ENCODE measurements around the gene TRIM24. TPM values are rescaled to one million over a fixed set of nuclear protein-coding genes. Genes with fewer than 3 reads are reported as not detected.
"Not testable (repeated sequence)": the region's sequence is repeated elsewhere in the genome, so short reads cannot be mapped to it uniquely, and the experiment has no call there.

Gene TRIM24
- total RNA-seq, 1 experiment from 2014 or later: 19.6 TPM

- peak; percentile 75 for DNase-seq (ENCODE audit: low spot score)
These were observed 869 bp downstream of the TRIM24 start for GRCh38 chr7:138460649-138461607.

DNA sequence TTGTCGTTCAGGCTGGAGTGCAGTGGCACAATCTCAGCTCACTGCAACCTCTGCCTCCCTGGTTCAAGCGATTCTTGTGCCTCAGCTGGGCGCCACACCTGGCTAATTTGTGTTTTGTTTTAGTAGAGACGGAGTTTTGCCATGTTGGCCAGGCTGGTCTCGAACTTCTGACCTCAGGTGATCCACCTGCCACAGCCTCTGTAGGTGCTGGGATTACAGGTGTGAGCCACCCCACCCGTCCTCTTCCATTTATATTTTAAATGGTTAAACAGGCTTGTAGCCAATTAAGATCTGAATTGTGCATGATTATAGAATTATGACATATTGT is 3.2 kb downstream of the TRIM24 start:
- DNase-seq (ENCODE audit: low spot score): not testable (repeated sequence)

DNA sequence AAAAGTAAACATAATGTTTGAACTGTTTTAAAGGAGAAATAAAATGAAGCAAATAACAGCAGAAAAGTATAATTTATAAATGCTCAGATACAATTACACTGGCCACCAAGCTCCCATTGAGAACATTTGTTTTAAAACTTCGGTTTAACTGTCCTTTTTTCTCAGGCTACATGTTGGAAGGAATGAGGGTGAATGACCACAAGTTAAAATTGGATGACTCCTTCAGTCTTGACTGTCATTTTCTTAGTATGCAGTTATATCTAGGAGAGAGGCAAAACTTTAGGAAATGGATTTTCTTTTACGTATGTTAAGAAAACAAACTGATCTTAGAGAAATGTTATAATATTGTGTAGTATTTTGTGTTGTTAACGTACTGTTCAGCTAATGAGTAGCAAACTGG is 5.0 kb downstream of the TRIM24 start:
- DNase-seq (ENCODE audit: low spot score): no peak

DNA sequence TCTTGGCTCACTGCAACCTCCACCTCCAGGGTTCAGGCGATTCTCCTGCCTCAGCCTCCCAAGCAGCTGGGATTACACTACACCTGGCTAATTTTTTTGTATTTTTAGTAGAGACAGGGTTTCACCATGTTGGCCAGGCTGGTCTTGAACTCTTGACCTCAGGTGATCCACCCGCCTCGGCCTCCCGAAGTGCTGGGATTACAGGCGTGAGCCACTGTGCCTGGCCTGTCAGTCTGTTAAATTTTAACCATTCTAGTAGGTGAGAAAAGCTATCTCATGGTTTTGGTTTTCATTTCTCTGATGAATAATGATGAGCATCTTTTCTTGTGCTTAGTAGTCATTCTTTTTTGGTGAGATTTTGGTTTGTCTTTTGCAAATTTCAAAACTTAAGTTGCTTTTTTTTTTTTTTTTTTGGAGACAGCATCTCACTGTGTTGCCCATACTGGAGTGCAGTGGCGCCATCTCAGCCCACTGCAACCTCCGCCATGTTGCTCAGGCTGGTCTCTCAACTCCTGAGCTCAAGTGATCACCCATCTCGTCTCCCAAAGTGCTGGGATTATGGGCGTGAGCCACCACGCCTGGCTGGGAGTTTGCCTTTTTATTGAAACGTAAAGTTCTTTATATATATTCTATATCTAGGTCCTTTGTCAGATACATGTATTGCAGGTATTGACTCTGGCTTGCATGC is 6.2 kb downstream of the TRIM24 start:
- DNase-seq (ENCODE audit: low spot score): not testable (repeated sequence)

DNA sequence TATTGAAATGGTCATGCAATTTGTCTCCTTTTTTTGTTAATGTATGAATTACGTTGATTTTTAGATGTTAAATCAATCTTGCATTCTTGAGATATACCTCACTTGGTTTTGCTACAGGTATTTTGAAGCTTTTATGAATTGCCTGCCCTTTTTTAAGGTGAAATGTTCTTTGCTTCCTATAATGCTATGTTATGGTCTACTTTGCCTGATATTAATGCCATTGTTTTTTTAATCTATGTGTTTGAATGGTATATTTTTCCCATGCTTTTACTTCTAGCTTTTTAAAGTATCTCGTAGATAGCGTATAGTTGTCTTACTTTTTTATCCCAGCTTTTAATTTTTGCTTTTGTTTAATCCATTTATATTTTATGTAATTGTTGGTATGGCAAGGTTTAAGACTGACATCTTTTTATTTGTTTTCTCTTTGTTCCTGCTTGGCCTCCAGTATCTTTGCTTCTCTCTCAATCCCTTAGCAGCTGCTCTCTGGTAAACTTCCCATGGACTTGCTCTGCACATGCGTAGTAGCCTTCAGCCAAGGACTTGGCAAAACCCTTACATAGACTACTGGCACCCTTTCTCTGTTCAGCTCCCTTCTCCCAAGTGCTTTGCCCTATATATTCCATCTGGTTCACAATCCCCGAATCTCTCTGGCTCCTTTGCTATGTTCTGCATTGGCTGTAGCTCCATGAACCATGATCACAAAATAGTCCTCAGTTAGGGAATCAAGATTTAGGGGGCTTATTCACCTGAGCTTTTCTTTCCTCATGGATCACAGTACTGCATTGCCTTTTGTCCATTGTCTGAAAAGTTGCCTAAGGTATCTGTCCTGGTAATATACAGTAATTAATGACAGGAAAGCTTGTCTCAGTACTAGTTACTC is 8.4 kb downstream of the TRIM24 start:
- no peak for DNase-seq (ENCODE audit: low spot score)

DNA sequence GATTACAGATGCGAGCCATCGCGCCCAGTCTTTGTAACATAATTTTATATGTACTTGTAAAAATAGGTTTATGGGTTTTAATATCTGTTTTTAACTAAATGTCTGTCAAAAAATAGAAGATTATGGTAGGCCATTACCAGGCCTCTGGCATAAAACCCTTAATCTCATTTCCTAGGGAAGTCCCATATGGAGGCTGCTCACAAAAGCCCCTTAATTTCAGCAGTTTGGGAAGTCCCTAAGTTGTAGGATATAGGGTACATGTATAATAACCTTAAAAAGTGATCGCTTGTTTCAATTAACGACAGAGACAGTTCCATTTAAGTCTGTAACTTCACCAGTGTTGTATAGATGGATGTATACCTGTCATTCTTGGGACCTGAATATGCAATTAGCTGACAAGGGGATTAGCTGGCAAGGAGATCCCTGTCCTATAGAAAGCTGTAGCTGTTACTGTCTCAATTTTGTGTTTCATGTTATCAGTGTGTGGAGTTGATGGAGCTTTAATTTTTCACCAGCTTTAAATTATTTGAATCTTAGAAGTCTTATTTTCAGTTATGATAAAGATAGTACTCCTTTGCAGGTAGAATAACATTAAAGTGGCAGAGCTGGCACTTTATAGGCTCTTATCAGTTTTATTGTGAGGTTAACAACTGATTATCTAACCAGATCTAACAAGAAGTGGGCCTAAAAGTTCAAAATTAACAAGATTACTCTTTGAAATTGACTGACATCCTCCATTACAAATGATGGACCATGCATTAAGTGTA is 10.5 kb downstream of the TRIM24 start:
- no peak for DNase-seq (ENCODE audit: low spot score)

DNA sequence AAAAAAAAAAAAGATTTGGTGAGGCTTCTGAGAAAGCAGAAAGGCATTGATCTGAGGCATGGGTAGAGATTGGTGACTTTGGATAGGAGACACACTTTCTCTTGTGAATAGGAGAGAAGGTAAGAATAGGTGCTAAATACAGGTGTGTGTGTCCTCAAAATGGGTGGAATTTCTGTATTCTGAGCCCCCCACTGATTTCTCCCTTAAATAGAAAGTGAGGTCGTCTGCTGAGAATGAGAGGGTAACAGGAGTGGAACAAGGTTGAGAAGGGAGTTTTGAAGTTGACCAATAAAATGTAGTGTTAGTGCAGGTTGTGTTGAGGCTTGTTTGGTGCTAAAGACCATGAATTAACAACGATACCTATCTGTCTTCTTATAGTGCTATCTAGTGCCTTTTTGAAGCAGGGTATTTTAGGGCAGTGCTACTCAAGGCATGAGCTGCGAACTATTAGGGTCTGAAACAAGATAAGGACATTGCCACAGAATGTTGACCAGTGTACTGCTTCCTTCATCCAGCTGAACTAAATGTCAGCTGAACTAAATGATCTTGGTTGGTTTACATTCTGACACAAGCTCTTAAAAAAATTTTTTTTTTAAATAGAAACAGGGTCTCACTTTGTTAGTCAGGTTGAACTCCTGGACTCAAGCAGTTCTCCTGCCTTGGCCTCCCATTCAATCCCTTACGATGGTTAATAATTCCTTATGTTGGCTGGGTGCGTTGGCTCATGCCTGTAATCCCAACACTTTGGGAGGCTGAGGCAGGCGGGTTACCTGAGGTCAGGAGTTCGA is 12.4 kb downstream of the TRIM24 start:
- DNase-seq (ENCODE audit: low spot score): no peak

DNA sequence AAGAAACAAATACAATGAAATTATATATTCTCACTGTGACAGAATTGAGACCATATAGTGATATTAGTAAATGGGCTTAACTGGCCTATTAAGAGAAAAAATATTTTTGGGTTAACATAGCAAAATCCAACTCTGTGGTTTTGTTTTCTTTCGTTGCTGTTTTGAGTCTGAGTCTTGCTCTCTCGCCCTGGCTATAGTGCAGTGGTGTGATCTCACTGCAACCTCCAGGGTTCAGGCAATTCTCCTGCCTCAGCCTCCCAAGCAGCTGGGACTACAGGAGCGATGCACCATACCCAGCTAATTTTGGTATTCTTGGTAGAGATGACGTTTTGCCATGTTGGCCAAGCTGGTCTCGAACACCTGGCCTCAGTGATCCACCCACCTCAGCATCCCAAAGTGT is 15.3 kb downstream of the TRIM24 start:
- DNase-seq (ENCODE audit: low spot score): no peak

GRCh38 chr7:138477081-138477578 is 17.1 kb downstream of the TRIM24 start:
- DNase-seq (ENCODE audit: low spot score): no peak

GRCh38 chr7:138477581-138477980 is 17.5 kb downstream of the TRIM24 start:
- DNase-seq (ENCODE audit: low spot score): no peak

DNA sequence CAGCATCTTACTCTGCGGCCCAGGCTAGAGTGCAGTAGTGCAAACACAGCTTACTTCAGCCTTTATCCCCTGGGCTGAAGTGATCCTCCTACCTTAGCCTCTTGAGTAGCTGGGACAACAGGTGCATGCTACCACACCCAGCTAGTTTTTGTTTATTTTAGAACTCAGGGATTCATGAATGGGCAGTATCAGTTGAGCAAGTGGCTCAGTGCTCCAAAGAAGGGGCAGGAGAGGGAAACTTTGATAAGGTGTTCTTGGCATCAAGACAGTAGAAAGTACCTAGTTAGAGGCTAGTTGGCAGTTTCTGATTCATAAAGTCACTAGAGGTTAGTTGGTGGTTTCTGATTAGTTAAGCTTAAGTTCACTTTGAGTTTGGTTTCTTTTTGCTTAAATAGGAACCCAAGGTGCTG is 18.4 kb downstream of the TRIM24 start:
- no peak for DNase-seq (ENCODE audit: low spot score)

- no peak for DNase-seq (ENCODE audit: low spot score)
These were observed 20.5 kb downstream of the TRIM24 start for GRCh38 chr7:138480527-138480926.

DNA sequence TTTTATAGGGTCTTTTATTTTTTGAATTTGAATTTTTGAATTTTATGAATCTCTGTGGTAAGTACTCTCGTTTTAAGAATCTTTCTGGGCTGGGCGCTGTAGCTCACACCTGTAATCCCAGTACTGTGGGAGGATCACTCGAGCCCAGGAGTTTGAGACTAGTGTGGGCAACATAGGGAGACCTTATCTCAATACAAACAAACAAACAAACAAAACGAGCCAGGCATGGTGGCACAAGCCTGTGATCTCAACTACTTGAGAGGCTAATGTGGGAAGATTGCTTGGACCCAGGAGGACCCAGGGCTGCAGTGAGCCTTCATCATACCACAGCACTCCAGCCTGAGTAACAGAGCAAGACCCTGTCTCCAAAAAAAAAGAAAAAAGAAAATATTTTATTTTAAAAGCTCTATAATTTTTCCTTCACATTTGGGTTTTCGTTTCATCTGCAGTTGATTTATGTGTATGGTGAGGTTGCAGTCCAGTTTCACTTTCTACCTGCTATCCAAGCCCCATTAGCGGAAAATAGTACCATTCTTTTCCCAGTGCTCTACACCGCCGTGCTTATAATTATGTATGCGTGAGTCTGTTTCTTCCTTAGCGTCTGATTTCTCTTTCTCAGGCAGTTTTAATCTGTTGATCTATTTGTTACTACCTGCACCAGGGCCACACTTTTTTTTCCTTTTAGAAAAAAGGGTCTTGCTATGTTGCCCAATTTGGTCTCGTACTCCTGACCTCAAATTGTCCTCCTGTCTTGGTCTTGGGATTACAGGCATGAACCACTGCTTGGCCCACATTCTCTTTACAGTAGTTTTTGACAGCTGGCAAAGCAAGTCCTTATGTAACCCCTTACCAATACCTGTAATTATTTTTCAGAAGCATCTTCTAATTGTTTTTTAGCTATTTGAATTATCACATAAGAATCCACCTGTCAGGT is 21.7 kb downstream of the TRIM24 start:
- DNase-seq (ENCODE audit: low spot score): no peak

- no peak for DNase-seq (ENCODE audit: low spot score)
These were observed 23.5 kb downstream of the TRIM24 start for GRCh38 chr7:138483531-138483930.

DNA sequence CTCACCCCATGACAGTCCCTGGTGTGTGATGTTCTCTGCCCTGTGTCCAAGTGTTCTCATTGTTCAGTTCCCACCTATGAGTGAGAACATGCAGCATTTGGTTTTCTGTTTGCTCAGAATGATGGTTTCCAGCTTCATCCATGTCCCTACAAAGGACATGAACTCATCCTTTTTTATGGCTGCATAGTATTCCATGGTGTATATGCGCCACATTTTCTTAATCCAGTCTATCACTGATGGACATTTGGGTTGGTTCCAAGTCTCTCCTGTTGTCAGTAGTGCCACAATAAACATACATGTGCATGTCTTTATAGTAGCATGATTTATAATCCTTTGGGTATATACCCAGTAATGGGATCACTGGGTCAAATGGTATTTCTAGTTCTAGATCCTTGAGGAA is 25.4 kb downstream of the TRIM24 start:
- not testable (repeated sequence) for DNase-seq (ENCODE audit: low spot score)

DNA sequence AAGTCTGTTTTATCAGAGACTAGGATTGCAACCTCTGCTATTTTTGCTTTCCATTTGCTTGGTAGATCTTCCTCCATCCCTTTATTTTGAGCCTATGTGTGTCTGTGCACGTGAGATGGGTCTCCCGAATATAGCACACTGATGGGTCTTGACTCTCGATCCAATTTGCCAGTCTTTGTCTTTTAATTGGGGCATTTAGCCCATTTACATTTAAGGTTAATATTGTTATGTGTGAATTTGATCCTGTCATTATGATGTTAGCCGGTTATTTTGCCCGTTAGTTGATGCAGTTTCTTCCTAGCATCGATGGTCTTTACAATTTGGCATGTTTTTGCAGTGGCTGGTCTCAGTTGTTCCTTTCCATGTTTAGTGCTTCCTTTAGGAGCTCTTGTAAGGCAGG is 29.1 kb downstream of the TRIM24 start:
- not testable (repeated sequence) for DNase-seq (ENCODE audit: low spot score)

- no peak for DNase-seq (ENCODE audit: low spot score)
These were observed 31.7 kb downstream of the TRIM24 start for GRCh38 chr7:138491612-138492386.

DNA sequence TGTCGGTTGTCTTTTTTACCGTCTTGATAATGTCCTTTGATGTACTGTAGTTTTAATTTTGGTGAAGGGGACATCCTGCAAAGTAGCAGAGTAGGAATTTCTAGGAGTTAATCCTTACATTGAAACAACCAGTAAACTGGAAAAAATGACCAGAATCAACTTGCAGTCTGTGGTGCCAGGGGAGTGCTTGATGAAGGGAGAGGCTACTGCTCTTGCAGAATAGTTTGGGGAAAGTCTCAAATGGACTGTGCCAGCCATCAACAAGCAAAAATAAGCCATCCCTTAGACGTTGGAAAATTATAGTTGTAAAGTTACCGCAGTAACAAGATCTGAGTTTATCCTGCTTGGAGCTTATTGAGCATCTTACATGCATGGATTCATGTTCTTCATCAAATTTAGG is 32.4 kb downstream of the TRIM24 start:
- DNase-seq (ENCODE audit: low spot score): no peak
